ENCODE data around the gene CLEC4F.
"Not testable (repeated sequence)": the region's sequence is repeated elsewhere in the genome, so short reads cannot be mapped to it uniquely, and the experiment has no call there.

Gene CLEC4F

DNA sequence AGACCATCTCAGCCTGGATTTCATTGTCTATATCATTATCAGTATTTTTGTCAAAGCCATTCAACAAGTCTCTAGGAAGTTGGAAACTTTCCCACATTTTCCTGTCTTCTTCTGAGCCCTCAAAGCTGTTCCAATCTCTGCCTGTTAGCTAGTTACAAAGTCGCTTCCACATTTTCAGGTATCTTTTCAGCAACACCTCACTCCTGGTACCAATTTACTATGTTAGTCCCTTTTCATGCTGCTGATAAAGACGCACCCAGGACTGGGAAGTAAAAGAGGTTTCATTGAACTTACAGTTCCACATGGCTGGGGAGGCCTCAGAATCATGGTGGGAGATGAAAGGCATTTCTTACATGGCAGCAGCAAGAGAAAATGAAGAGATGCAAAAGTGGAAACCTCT is 20.7 kb downstream of the CLEC4F start:
- no peak for TF ChIP-seq CTCF (IDR thresholded peaks at IDR 0.05; ENCODE audit: insufficient read depth, low read depth, low read length, missing control alignments)
- H3K4me3 ChIP-seq (ENCODE audit: low read length) = no peak overlapping the region
- DNase-seq (ENCODE audit: low read depth) = no peak

DNA sequence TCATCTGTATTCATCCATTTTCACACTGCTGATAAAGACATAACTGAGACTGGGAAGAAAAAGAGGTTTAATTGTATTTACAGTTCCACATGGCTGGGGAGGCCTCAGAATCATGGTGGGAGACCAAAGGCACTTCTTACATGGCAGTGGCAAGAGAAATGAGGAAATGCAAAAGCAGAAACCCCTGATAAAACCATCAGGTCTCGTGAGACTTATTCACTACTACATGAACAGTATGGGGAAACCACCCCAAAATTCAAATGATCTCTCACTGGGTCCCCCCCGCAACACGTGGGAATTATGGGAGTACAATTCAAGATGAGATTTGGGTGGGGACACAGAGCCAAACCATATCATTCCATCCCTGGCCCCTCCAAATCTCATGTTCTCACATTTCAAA is 22.4 kb downstream of the CLEC4F start:
- not testable (repeated sequence) for DNase-seq (ENCODE audit: low read depth); H3K4me3 ChIP-seq (ENCODE audit: low read length)

DNA sequence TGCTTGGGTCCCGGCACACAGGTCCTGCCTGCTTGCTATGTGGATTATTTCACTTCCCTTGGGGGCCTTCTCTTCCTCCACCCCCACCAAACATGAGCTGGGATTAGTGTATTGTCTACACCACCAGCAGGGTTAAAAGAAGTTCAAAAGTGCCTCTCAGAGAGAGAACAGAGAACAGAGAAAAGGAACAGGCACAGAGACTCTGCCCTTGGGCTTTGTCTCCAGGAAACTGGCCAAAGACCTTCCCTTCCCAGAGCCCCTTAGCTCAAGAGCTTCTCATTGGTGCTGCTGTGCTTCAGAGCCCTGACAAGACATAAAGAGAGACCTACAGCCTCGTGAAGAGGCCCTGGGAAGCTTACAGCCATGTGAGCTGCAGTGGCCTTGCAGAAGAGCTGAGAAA is 22.9 kb downstream of the CLEC4F start:
- DNase-seq (ENCODE audit: low read depth) = no peak
- no peak for TF ChIP-seq CTCF (IDR thresholded peaks at IDR 0.05; ENCODE audit: insufficient read depth, low read depth, low read length, missing control alignments)
- no peak overlapping the region for H3K4me3 ChIP-seq (ENCODE audit: low read length)

DNA sequence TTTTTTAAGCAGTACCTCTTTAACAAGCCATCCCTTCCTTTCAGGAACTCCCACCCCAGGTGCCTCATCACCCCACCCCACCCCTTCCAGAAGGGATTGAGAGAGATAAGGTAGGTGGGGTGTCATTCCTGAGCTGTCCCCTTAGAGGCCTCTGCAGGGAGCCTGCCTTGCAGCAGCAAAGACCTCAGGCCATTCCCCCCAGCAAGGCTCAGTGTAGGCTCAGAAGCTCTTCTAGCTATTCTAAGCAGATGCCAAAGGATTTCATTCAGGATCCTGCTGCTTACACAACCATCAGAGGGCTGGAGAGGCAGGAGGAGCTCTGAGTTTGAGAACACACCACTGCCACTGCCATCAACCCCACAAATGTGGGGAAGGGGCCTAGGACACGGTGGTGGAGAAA is 24.1 kb downstream of the CLEC4F start:
- DNase-seq (ENCODE audit: low read depth) = no peak
- no peak for TF ChIP-seq CTCF (IDR thresholded peaks at IDR 0.05; ENCODE audit: insufficient read depth, low read depth, low read length, missing control alignments)
- no peak overlapping the region for H3K4me3 ChIP-seq (ENCODE audit: low read length)

DNA sequence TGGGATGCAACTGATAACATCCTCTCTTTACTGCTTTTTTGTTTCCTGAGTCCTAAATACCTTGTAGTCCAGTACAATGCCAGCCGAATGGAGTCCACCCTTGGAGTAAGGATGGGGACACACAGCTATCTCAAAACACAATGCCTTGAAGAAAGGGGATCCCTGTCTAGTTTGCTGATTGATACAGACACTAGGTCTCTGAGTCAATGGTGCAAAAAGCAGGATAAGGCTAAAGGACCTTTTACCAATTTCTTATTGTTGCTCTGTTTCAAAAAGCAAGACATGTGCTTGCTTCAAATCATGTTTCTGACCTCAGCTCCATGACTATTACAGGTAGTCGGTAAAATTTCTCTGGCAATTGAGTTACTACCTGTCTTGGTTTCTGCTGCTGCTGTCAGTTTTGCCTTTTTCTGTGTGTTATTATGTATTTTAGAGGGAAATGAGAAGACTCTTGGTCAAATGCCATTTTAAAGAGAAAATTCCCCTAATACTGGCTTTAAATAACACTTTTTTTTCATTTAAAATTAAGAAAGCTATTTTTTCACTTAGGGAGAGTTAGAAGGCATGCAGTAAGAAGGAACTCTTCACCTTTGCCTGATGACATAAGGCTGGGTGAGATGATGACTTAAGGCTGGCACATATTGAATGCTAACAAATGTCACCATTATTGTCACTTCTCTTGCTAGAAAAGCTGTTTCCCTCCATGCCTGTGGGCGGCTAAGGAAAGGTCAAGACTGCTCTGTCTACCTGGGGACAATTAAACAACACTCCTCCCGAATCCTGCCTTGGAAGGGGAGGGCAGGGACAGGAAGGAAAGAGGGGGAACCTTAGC is 25.0 kb downstream of the CLEC4F start:
- no peak overlapping the region for H3K4me3 ChIP-seq (ENCODE audit: low read length)
- no peak for TF ChIP-seq CTCF (IDR thresholded peaks at IDR 0.05; ENCODE audit: insufficient read depth, low read depth, low read length, missing control alignments)
- no peak for DNase-seq (ENCODE audit: low read depth)

DNA sequence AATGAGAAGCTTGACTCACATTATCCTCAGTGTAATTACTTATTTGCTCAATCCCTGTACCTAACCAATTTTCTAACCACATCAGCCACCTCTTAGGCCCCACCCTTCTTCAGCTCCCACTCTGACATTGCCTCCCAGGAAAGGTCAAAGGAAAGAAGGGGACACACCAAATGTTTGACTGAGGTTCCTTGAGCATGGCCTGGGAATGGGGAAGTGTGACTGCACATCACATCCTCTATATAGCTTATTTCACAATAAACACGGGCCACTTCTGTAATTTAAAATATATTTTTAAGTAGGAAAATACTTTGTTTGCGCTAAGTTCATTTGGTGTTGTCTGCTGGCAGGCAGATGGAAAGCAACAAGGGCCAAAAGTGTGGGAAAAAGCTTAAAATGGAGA is 26.9 kb downstream of the CLEC4F start:
- no peak for TF ChIP-seq CTCF (IDR thresholded peaks at IDR 0.05; ENCODE audit: insufficient read depth, low read depth, low read length, missing control alignments)
- H3K4me3 ChIP-seq (ENCODE audit: low read length) = no peak overlapping the region
- DNase-seq (ENCODE audit: low read depth) = no peak

DNA sequence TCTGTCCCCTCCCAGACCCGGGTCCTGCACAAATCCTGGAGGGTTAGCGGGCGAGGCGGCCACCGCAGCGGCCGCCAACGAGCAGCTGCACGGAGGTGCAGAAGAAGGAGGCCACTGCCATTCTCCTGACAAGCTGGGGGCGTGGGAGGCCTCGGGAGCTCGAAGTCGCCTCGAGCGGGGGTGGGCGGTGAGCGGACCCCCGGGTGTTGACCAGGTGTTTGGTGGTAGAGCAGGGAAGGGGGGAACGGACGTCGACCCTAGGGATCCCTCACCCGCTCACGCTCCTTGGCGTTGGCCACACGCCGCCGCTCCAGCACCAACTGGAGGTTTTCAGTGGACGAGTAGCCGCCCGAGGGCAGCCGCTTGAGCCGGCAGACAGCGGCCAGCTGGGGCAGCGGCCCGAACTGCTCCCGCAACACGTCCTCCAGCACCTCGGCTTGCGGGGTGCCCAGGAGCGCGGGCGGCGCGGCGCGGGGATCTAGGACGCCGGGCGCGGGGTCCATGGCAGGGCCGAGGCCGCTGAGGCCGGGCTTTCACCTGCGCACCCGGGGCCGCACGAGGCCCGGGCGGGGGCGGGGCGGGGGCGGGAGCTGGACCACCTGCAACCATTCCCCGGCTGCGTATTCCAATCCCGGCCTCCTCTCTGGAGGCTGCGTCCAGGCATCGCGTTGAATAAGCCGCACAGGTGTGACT is 30.1 kb downstream of the CLEC4F start, which contains the start of gene FIGLA:
TSS of gene FIGLA (minus strand) at position 508 of the 693 bp plus-strand sequence. CDS start at position 503, 5 bp downstream.
- no peak within 1 kb of the TSS for H3K4me3 ChIP-seq (ENCODE audit: low read length)
- DNase-seq (ENCODE audit: low read depth) = no peak
- TF ChIP-seq CTCF (IDR thresholded peaks at IDR 0.05; ENCODE audit: insufficient read depth, low read depth, low read length, missing control alignments) = no peak
